Esophagus squamous epithelium (tissue), 5 donors: ENCODE results near the gene PMEPA1. TPM values are rescaled to one million over a fixed set of nuclear protein-coding genes. Genes with fewer than 3 reads are reported as not detected.

Source experiments
- DNase-seq: peaks from one replicate; lab custom pipeline; 2025; lab: John Stamatoyannopoulos, UW
- H3K27ac ChIP-seq, 4 donors: fragments of 200-600 bp; sonication (generic); one replicate each; pipeline ENCODE4 v1.5.1; 2016 to 2019; ENCODE audit warnings: mild to moderate bottlenecking in 1 of 4
- H3K27me3 ChIP-seq, 4 donors: fragments of 200-600 bp; sonication (generic); 1 replicate in 3 of 4; 2 replicates in 1 of 4; pipeline versions ENCODE4 v1.5.1 to v1.6.0; 2017 to 2021; ENCODE audit warnings: antibody characterized with exemption in 1 of 4
- H3K36me3 ChIP-seq, 3 donors: fragments of 200-600 bp; sonication (generic); one replicate each; pipeline ENCODE4 v1.5.1; 2016 to 2019
- H3K4me1 ChIP-seq, 3 donors: fragments of 200-600 bp; sonication (generic); one replicate each; pipeline ENCODE4 v1.5.1; 2017 to 2019
- H3K4me3 ChIP-seq, 4 donors: fragments of 200-600 bp; sonication (generic); 1 replicate in 3 of 4; 2 replicates in 1 of 4; pipeline ENCODE4 v1.5.1; 2016 to 2019; ENCODE audit warnings: mild to moderate bottlenecking in 2 of 4, moderate library complexity in 1 of 4
- H3K9me3 ChIP-seq, 3 donors: fragments of 200-600 bp; sonication (generic); one replicate each; pipeline ENCODE4 v1.5.1; 2016 to 2019
- CTCF ChIP-seq, 6 experiments: fragments of 450-650 bp in 4 of 6; fragments of 200-600 bp in 2 of 6; sonication (generic) in 2 of 6; IDR thresholded peaks; one replicate each; pipeline ENCODE4 v1.5.1; 2016 to 2019; ENCODE audit warnings: antibody characterized with exemption in 6 of 6, mild to moderate bottlenecking in 4 of 6, moderate library complexity in 4 of 6
- POLR2A ChIP-seq, 4 donors: fragments of 450-650 bp; IDR thresholded peaks; one replicate each; pipeline ENCODE4 v1.6.1; 2017; ENCODE audit warnings: antibody characterized with exemption in 4 of 4, mild to moderate bottlenecking in 4 of 4, moderate library complexity in 3 of 4
- whole genome bisulfite sequencing, 2 donors: methylation state at CpG; one replicate each; pipeline ENCODE4 v1.1.5; 2018; 5-methylcytosine and 5-hydroxymethylcytosine counted together
- intact Hi-C: fragments of 100-400 bp; cut with DNase I; formaldehyde crosslinking; loops from one replicate; pipeline ENCODE4 v1.15.0; 2022
- total RNA-seq, 4 donors: library from RNA; depleted of rRNA; stranded (reverse); fragments of >200 nt; gene quantifications; one replicate each; pipeline ENCODE4 v1.1.0, GENCODE V29; 2016
- donor health status: DM: yes; HTN: yes; CAD: no.

PMEPA1 gene
- total RNA-seq, 4 donors from 2014 or later = 0.95 to 4.6 (median 2.6) TPM

DNA sequence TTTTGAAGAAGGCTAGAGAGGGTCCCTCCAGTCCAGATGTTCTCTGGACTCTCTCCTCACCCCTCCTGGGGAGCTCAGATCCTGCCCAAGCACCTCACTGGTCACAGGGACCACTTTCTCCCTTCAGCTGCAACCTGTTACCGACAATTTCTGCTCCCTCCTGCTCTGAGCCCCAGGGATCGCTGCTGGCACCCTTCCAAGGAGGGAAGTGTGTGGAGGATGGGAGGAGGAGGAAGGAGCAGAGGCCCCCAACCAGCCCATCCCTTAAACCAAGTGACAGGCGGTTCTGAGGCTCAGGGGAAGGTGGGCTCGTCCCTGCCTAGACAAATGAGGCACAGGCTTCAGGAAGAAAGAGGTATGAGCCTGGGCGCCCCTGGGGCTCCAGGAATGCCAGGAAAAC lies 13.9 kb downstream of the PMEPA1 start:
- intact Hi-C loops = no loop called here
- Histone ChIP-seq H3K27ac (peak overlapping the region in 1 of 4 donors; percentile 41), H3K27me3 (peaks cover 0 to 8% (median 0%) of the 10 kb centered on the region in 4 donors), H3K36me3 (no peaks in the 10 kb centered on the region), H3K4me1 (peaks cover 4 to 77% (median 35%) of the 10 kb centered on the region in 3 donors), H3K4me3 (no peak overlapping the region), H3K9me3 (no peaks in the 10 kb centered on the region)
- DNase-seq = no peak
- TF ChIP-seq CTCF (IDR thresholded peaks at IDR 0.05) = no peak
- no peak for TF ChIP-seq POLR2A (IDR thresholded peaks at IDR 0.05)
- WGBS, 2 donors = 76% methylated on average over 2 of the region's 5 CpGs; no CpG with 5 or more reads in 1 of the 2 donors

DNA sequence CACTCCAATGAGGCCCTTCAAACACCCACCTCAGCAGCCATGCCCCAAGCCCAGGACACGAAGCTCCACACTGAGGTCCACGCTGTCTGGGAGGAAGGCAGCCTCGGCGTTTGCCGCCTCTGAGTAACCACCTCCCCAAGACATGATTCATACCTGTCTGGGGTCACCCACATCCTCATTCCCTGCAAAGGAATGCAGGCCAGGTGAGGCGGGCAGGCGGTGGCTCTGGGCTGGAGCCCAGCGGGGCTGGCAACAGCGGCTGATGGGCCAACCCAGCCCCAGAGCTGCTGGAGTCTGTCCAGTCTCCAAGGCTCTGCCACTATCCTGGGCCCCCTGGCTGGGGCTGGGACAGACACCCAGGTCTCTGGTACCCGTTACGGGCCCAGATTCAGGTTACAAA lies 14.8 kb downstream of the PMEPA1 start:
- Histone ChIP-seq H3K4me3 (no peak overlapping the region), H3K27me3 (no peaks in the 10 kb centered on the region), H3K27ac (peak overlapping the region in 2 of 4 donors; percentile 41 to 52), H3K4me1 (peaks cover 4 to 86% (median 37%) of the 10 kb centered on the region in 3 donors), H3K36me3 (no peaks in the 10 kb centered on the region), H3K9me3 (no peaks in the 10 kb centered on the region)
- intact Hi-C loops = no loop called here
- DNase-seq = no peak
- 80% methylated on average over 1 of the region's 11 CpGs; no CpG with 5 or more reads in 1 of the 2 donors for WGBS, 2 donors
- no peak for TF ChIP-seq POLR2A (IDR thresholded peaks at IDR 0.05)

- Histone ChIP-seq H3K27me3 (no peaks in the 10 kb centered on the region), H3K9me3 (no peaks in the 10 kb centered on the region), H3K4me1 (peaks cover 4 to 87% (median 43%) of the 10 kb centered on the region in 3 donors), H3K27ac (peak overlapping the region in 1 of 4 donors; percentile 41), H3K36me3 (no peaks in the 10 kb centered on the region), H3K4me3 (no peak overlapping the region)
- DNase-seq = no peak
- TF ChIP-seq POLR2A (IDR thresholded peaks at IDR 0.05) = no peak
- TF ChIP-seq CTCF (IDR thresholded peaks at IDR 0.05) = no peak
- WGBS, 2 donors = 87 to 92% methylated on average over 4 of the region's 4 CpGs
- intact Hi-C loops = no loop called here
Measured at GRCh38 chr20:57694481-57694880, 15.3 kb downstream of the PMEPA1 start.

DNA sequence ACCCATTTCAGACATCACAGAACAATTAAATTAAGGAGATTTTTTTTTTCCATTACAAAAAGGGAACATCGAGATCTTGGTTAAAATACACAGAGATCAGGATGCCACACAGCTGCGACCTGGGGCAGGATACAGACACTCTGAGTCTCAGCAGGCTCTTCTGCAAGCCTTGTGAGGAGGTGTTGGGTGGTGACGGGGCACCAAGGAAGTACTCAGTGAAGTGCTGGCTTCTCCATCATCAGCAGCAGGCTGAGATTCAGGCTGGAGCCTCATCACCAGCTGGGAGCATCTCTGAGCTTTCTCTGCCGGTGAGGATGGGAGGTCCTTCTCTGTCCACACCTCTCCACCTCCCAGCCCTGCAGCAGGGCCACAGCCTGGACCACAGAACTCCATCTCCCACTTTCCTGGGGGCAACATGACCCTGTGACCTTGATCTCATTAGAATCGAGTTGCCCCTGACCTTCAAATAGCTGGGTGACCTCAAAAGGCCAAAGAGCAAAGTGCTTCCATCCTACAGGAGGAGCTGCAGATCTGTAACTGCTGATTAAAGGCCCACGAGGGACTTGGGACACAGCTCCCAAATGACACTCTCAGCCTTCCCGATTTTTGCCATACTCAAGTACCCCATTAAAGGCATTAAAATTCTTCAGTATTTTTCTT lies 16.0 kb downstream of the PMEPA1 start:
- no peaks in the 10 kb centered on the region for H3K9me3 ChIP-seq
- H3K4me1 ChIP-seq = peaks cover 7 to 87% (median 44%) of the 10 kb centered on the region in 3 donors
- H3K36me3 ChIP-seq = no peaks in the 10 kb centered on the region
- TF ChIP-seq CTCF (IDR thresholded peaks at IDR 0.05) (no peak), POLR2A (IDR thresholded peaks at IDR 0.05) (no peak)
- H3K27ac ChIP-seq = peak overlapping the region in 1 of 4 donors; percentile 32
- H3K4me3 ChIP-seq = no peak overlapping the region
- 64% methylated on average over 6 to 7 of the region's 7 CpGs for WGBS, 2 donors
- intact Hi-C loops = no loop called here
- no peaks in the 10 kb centered on the region for H3K27me3 ChIP-seq
- DNase-seq = no peak

DNA sequence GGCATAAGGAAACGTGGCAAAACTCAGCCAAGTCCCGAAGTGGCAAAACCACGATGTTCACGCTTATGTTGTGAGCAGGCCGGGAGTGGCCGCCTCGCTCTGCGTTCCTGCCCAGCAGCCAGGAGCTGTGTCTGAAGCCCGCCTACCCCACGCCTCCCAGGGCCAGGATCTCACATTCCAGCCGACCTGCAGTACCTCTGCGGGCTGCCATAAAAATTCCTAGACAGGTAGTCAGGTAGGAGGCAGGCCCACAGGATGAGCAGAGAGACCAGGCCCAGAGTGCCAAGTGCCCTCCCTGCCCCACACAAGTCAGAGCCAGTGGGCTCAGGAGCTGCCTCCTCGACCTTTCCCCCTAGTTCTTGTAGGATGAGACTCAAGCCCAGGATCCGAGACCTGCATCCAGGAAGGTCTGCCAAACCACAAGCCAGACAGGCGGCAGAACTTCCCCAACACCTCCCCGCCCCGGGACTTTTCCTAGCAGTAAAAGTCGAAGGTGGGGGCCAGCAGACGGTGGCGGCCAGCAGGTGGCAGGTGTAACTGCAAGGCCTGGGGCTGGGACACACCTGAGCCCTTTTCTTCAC lies 16.7 kb downstream of the PMEPA1 start:
- H3K27ac ChIP-seq = peak overlapping the region in 1 of 4 donors; percentile 63
- intact Hi-C loops = no loop called here
- no peaks in the 10 kb centered on the region for H3K9me3 ChIP-seq
- TF ChIP-seq POLR2A (IDR thresholded peaks at IDR 0.05) (no peak), CTCF (IDR thresholded peaks at IDR 0.05) (peak in 5 of 6 experiments; percentile 29 to 69 (median 48))
- DNase-seq = no peak
- no peak overlapping the region for H3K4me3 ChIP-seq
- H3K4me1 ChIP-seq = peaks cover 7 to 87% (median 40%) of the 10 kb centered on the region in 3 donors
- H3K27me3 ChIP-seq = no peaks in the 10 kb centered on the region
- WGBS, 2 donors = 41 to 43% methylated on average over 6 to 7 of the region's 20 CpGs
- no peaks in the 10 kb centered on the region for H3K36me3 ChIP-seq
